ENCODE results near the gene PACSIN2.

PACSIN2 gene

DNA sequence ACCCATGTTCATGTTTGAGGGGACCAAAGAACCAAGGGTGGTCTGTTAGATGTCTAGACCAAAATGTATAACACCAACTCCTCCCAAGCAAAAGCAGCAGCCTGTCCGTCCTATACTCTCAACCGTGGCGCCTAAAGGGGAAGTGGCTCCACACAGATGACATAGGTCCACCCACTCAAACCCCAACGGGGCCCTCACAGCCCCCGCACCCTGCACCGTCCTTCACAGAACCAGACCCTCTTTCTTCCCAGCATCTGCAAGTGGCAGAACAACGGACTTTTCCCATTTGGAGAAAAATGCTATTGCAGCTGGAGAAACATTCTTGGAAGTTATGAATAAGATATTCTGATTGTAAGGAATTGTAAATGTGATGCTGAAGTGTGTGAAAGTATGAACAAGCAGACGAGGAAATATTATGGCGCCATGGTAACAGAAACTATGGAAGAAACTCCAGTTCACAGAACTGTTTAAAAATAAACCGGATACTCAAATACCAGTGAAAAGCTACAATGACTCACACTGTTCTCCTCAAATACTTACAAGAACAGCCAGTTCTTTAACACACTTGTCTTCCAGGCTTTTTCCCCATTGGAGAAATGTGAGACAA, 81.4 kb downstream of the PACSIN2 start:
- DNase-seq (ENCODE audit: low read depth) = peak; percentile 88
- TF ChIP-seq, protein P1, sequence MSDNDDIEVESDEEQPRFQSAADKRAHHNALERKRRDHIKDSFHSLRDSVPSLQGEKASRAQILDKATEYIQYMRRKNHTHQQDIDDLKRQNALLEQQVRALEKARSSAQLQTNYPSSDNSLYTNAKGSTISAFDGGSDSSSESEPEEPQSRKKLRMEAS (IDR thresholded peaks at IDR 0.05; ENCODE audit: low read depth, low read length) = peak; percentile 37; the same call in 1 of the 2 replicates
- no peak for TF ChIP-seq POLR2A (IDR thresholded peaks at IDR 0.05; ENCODE audit: extremely low read depth, insufficient read length)
- 0 out of 2 replicates have a peak, but pooled peaks have one; percentile 13 for TF ChIP-seq MYC (IDR thresholded peaks at IDR 0.05; ENCODE audit: low read depth, low read length)
- H3K4me3 ChIP-seq (ENCODE audit: low read depth, low read length) = peak overlapping the region; percentile 22

DNA sequence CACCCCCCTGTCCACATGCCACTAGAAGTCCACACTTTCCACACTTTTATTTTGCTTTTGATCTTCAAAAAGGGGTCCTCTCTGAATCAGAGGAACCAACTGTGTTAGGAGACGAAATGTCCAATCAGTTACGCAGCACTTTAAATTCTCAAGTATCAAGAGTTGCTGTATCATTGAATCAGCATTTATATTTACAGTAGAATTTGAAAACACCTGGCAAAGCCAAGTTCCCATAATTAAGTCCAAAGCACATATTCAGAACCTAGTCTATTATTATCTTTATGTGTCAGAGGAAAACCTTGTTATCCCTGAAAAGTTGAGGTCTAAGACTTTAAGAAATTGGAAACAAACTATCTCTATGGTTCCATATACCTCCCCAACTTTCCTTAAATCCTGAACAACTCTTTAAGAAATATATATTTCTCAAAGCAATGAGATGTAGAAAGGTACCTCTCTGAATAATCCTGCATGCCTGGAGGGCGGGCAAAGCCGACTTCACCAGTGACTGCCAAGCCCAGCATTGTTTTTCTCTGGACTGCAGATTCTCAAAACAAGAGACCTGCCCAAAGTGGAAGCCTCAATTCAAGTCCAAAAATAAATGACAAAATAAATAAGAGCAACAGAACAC, 82.0 kb downstream of the PACSIN2 start:
- H3K4me3 ChIP-seq (ENCODE audit: low read depth, low read length) = no peak overlapping the region
- DNase-seq (ENCODE audit: low read depth) = no peak
- TF ChIP-seq, protein P2, sequence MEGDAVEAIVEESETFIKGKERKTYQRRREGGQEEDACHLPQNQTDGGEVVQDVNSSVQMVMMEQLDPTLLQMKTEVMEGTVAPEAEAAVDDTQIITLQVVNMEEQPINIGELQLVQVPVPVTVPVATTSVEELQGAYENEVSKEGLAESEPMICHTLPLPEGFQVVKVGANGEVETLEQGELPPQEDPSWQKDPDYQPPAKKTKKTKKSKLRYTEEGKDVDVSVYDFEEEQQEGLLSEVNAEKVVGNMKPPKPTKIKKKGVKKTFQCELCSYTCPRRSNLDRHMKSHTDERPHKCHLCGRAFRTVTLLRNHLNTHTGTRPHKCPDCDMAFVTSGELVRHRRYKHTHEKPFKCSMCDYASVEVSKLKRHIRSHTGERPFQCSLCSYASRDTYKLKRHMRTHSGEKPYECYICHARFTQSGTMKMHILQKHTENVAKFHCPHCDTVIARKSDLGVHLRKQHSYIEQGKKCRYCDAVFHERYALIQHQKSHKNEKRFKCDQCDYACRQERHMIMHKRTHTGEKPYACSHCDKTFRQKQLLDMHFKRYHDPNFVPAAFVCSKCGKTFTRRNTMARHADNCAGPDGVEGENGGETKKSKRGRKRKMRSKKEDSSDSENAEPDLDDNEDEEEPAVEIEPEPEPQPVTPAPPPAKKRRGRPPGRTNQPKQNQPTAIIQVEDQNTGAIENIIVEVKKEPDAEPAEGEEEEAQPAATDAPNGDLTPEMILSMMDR (IDR thresholded peaks at IDR 0.05; ENCODE audit: low read depth, low read length) = no peak
- TF ChIP-seq, protein P1 (IDR thresholded peaks at IDR 0.05; ENCODE audit: low read depth, low read length) = no peak
- TF ChIP-seq MYC (IDR thresholded peaks at IDR 0.05; ENCODE audit: low read depth, low read length) = no peak
- no peak for TF ChIP-seq POLR2A (IDR thresholded peaks at IDR 0.05; ENCODE audit: extremely low read depth, insufficient read length)

DNA sequence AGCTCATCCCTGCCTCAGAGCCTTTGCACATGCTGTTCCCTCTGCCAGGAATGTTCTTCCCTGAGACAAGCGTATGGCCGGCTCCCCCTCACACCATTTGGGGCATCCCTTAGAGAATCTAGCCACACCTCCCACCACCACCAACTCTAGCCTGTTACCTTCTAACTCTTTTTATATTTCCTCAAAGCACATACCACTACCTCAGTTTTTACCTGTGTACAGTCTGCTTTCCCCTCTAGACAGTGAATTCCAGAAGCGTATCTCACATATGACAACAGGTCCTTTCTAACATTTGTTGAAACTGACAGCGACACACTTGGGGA, 82.8 kb downstream of the PACSIN2 start:
- no peak overlapping the region for H3K4me3 ChIP-seq (ENCODE audit: low read depth, low read length)
- TF ChIP-seq, protein P1 (IDR thresholded peaks at IDR 0.05; ENCODE audit: low read depth, low read length) = no peak
- no peak for TF ChIP-seq MYC (IDR thresholded peaks at IDR 0.05; ENCODE audit: low read depth, low read length)
- TF ChIP-seq, protein P2 (IDR thresholded peaks at IDR 0.05; ENCODE audit: low read depth, low read length) = no peak
- no peak for DNase-seq (ENCODE audit: low read depth)

DNA sequence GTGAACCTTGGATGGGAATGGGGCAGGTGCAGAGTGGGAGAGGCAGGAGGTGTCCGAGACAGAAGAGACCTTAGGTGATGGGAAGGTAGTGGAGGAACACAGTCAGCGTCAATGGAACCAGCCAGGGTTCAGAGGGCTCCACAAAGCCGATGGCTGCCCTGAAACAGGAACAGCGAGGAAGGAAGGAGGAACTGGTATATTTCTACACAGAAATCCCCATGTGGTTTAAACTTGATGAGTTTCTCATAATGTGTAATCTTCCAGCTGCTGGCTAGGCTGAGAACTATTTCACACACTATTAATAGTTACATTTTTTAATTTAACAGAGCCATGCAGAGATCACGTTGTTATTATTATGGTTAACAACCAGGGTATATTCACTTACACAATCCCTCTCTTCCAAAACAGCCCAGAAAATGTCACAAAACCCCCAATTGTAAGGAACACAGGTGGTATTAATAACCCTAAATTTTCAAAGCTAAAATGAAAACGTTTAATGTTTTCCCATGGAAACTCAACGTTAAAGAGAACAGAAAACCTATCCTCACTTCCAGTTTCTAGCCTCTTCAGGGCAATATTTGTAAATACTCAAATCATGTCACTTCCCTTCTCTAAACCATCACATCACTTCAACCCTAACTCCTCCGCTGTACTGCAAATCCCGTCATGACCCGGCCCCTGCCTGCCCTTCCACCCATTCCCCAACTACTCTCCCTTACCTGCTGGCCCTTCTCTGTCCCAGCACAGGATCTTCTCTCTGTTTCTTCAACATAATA, 83.3 kb downstream of the PACSIN2 start:
- TF ChIP-seq, protein P2 (IDR thresholded peaks at IDR 0.05; ENCODE audit: low read depth, low read length) = no peak
- TF ChIP-seq MYC (IDR thresholded peaks at IDR 0.05; ENCODE audit: low read depth, low read length) (no peak), POLR2A (IDR thresholded peaks at IDR 0.05; ENCODE audit: extremely low read depth, insufficient read length) (no peak)
- TF ChIP-seq, protein P1 (IDR thresholded peaks at IDR 0.05; ENCODE audit: low read depth, low read length) = peak; percentile 42; the same call in 1 of the 2 replicates
- DNase-seq (ENCODE audit: low read depth) = peak; percentile 76
- H3K4me3 ChIP-seq (ENCODE audit: low read depth, low read length) = no peak overlapping the region

DNA sequence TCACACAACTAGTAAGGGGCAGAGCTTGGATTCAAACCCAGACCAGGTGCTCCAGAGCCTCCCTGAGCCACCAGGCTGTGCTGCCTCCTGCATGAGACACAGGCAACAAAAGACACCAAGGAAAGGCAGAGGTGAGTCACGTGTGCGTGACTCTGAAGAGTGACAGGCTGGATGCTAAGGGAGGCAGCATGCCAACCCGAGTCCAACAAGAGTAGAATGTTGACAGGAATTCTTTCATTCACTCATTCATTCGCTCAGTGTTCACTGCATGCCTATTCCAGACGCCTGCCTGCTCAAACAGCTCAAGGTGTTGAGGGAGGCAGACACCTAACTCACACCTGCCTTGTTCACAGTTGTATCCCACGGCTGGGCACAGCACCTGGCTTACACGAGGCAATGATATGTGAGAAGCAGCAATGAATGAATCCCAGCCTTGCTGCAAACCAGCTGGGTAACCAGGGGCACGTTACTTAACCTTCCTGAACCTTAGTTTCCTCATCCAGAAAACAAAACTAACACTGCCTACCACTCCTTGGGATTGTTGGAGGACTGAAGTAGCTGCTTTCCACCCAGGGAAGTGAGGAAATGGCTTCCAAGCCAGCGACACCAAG, 84.0 kb downstream of the PACSIN2 start:
- peak; percentile 25 for DNase-seq (ENCODE audit: low read depth)
- H3K4me3 ChIP-seq (ENCODE audit: low read depth, low read length) = no peak overlapping the region
- no peak for TF ChIP-seq MYC (IDR thresholded peaks at IDR 0.05; ENCODE audit: low read depth, low read length)
- TF ChIP-seq, protein P2 (IDR thresholded peaks at IDR 0.05; ENCODE audit: low read depth, low read length) = no peak
- TF ChIP-seq, protein P1 (IDR thresholded peaks at IDR 0.05; ENCODE audit: low read depth, low read length) = no peak
- no peak for TF ChIP-seq POLR2A (IDR thresholded peaks at IDR 0.05; ENCODE audit: extremely low read depth, insufficient read length)
